GM19455 (cell line): ENCODE data around the gene HPS1.
A peak's percentile ranks its signal among the peaks of the same experiment; 100 is the strongest.

Experiments used
- ATAC-seq: cut with Tn5 transposase; IDR thresholded peaks from one replicate; pipeline ENCODE4 v1.9.1; 2021; ENCODE audit not compliant: unreplicated experiment

The HPS1 gene

GRCh38 chr10:98433881-98434732 is 12.6 kb downstream of the HPS1 start:
- ATAC-seq, result no peak

DNA sequence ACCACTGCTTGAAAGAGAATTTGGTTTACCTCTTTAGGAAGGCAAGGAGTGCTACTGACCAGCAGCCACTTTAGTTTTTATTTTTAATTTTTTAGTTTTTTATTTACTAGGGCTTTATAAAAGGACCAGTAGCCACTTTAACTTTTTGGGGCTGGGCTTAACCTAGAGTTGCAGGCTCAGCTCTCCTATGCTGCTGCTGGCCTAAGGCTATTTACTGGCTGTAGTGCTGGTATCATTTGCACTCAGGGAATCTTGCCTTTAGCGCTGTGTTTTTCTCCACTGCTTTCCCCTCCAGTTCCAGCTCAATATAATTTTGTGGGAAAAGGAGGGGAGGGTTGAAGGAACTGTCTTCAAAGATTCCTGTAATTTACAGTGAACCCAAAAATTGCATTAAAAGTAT is 13.4 kb downstream of the HPS1 start:
- no peak for ATAC-seq

- ATAC-seq, result no peak
Observed at GRCh38 chr10:98432330-98432729, 14.4 kb downstream of the HPS1 start.

GRCh38 chr10:98431016-98431415 is 15.7 kb downstream of the HPS1 start:
- no peak for ATAC-seq

GRCh38 chr10:98430427-98430826 is 16.3 kb downstream of the HPS1 start:
- no peak for ATAC-seq

DNA sequence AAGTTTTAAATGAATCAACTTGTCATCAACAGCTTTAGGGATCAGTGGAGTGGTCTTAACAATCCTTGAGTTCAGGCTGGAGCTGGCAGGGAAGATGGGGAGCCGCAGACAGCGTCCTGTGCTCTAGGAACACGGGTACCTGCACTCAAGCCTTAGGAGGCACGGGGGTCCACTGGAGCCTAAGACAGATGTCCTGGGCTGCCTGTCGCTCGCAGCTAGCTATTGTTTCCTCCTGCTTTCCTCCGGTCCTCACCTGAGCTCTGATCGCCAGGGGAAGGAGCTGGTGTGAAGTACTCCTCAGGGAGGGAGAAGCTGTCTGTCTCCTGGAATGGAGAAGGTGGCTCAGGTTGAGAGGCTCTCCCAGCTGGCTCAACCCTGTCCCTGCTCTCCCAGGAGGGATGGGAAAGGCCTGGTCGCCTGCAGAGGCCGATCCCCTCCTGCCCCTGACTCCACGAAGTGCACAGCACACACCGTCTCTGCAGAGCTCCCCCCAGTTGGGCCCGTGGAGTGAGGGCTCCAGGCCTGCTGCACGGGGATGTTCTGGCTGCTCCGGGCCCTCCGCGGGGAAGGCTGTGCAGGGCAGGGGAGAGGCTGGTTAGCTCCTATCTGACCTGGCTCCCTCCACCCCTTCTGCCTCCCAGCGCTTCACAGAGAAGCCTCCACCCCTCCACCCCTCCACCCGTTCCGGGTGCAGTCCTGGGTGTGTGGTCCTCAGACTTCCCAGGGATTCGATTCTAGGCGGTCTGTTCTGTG is 17.2 kb downstream of the HPS1 start:
- no peak for ATAC-seq

GRCh38 chr10:98427011-98427515 is 19.7 kb downstream of the HPS1 start:
- no peak for ATAC-seq

DNA sequence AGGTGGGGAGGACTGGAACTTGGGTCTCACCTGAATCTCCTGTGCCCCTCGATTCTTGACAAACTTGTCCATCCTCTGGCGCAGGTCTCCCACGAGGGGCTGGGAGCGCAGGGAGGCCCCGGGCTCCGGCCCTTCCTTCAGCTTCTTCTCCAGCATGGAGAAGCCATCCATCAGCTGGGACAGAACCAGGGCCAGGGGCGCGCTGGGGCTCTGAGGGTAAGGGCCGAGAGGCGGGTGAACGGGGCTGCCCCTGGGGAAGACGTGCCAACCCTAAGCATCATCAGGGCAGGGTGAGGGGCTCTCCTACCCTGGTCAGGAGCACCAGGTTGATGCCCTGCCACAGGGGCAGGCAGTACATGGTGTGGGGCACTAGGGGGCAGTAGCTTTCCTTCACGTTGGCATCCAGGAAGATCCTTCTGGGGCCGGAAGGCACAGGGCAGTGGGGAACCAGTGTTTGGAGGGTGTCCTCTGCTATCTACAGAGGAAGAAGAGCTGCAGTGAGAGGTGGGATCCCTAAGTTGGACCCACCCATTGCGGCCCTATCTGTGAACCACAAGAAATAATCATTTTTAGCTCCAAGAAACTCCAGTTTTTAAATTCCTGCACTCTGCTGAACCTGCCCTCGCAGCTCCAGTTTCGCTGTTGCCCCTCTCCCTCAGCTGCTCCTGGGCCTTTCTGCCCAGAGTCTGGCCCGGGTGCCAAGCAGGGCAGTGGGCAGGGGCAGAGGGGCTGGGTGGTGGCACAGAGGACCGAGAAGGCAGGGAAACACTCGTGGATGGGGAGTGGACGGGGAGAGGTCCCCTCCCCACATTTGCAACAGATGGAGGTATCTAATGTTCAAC is 21.0 kb downstream of the HPS1 start:
- ATAC-seq, result peak; percentile 54

GRCh38 chr10:98424295-98425254 is 22.2 kb downstream of the HPS1 start:
- no peak for ATAC-seq

DNA sequence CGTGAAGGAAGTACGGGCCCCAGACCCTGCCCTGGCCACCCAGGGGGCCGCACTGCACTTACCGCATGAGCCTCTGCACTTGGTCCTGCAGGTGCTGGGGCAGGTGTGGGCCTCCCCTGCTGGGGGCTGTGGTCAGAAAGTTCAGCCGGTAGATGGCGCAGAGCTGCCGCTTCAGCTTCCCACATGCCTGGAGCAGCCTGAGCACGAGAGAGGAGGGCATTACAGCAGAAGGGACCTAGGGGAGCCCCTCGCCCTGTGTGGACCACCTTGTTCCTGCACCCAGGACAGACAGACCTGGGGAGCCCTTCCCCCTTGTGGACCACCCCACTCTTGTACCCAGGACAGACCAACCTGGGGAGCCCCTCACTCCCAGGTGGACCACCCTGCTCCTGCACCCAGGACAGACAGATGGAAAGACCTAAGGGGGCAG is 23.0 kb downstream of the HPS1 start:
- peak; percentile 44 for ATAC-seq

DNA sequence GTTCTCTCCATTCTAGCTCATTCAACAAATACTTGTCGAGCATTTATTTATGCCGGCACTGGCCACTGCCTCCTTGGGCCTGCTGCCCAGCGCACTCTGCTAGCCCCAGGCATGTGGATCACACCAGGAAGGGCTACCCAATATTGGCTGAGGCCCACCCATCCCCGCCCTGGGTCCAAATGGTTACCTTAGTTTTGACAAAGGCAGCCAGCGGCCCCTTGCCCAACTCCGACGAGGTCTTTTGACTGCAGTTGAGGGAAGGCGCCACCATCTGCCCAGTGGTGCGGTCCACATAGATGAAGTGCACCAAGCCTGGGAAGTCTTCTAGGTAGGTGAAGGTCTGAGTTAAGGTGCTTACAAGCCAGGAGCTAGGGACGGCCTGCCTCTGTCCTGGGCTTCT is 24.6 kb downstream of the HPS1 start:
- no peak for ATAC-seq

DNA sequence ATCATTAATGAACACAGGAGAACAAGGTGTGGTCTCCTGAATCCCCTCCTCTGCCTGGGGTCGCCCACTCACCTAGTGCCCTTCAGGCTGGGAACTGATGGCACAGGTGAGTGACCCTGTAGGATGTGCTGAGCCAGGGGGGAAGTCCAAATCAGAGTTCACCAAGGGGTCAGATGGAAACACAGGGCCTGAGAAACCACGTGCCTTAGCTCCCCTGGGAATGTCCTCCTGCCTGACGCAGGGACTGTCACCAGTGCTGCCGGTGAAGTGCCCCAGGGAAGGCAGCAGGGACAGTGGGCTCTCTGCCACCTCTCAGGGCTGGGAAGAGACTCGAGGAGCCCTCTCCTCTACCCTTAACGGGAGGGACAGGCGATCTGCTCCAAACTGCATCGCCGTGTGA is 25.9 kb downstream of the HPS1 start:
- no peak for ATAC-seq

DNA sequence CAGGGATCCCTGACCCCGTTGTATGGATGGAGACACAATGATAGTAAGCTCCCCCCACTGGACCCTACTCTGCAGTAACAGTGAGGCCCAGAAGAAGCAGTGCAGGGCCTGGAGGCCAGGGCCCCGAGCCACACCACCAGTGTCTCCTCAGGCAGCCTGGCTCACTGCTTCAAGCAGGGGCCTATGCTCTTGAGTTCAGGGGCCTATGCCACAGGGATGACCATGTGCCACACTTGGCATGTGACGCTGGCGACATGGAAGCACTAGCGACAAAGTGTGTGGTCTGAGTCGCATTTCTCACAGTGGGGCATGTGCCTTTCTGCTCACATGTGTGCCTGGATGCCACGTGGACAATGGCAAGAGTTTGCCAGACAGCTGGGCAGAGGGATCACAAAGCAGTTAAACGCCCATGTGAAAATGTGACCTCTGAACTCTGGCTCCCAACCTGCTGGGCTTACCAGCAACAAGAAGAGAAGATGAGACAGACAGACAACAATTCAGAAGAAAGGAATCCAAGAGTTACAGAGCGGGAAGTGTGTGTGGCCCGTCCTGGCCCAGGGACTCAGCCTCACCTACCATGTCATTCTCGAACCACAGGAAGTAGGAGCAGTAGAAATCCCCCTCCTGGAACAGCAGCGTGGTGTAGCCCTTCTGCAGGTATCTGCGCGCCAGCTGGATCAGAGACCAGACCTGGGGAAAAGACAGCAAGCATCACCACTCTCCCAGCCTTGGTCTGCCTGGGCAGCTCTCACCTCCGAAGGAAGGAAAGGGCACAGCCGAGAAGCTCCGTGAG is 27.1 kb downstream of the HPS1 start:
- ATAC-seq, result no peak

- no peak for ATAC-seq
Observed at GRCh38 chr10:98418665-98419468, 27.9 kb downstream of the HPS1 start.

DNA sequence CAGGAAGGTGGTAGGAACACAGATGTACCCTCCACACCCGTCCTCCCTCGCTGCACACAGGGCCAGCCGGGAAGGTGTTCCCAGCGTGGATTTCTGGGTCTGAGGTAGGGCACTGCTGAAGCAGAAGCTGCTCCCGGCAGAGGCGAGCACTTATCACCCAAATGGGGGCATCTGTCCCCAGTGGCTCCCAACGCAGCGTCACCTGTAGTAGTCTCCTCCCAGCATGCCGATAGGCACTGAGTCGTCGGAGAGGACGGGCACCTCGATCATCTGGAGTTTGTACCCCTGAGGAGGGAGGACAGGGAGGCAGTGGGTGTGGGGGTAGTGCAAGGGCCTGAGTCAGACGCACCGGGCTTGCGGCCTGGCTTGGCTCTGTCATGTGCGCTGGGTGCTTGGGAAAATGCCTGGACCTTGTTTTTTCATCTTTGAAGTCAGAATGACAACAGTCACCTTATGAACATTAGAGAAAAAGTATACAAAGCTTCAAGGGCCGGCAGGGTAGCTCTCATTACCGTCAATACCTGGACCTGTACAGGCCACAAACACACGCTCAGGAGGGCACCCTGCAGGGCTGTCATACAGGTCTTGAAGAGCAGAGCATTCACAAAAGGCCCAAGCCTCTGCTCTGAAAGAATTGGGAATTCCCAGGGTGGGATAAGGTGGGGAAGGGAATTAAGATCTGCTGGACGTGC is 28.6 kb downstream of the HPS1 start:
- no peak for ATAC-seq

DNA sequence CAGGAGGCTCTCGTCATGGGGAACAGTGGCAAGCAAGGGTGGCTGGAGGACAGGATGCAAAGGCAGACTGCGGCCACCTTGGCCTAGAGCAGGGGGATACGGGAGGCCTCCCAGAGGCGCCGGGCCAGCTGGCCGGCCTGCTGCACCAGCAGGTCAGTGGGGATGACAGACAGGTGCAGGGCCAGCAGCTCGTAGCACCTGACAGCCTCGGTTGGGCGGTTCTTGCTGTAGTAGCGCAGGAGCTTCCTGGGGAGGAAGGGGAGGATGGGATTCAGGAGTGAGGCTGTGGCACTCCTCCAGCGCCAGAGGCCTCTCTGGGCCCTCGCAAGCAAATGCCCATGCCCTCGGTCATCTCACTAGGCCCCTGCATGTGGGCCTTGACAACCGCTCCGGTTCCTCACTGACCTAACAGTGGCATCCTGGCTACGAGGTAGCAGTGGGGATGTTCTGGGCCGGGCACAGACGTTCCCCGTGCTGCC is 29.2 kb downstream of the HPS1 start:
- no peak for ATAC-seq

DNA sequence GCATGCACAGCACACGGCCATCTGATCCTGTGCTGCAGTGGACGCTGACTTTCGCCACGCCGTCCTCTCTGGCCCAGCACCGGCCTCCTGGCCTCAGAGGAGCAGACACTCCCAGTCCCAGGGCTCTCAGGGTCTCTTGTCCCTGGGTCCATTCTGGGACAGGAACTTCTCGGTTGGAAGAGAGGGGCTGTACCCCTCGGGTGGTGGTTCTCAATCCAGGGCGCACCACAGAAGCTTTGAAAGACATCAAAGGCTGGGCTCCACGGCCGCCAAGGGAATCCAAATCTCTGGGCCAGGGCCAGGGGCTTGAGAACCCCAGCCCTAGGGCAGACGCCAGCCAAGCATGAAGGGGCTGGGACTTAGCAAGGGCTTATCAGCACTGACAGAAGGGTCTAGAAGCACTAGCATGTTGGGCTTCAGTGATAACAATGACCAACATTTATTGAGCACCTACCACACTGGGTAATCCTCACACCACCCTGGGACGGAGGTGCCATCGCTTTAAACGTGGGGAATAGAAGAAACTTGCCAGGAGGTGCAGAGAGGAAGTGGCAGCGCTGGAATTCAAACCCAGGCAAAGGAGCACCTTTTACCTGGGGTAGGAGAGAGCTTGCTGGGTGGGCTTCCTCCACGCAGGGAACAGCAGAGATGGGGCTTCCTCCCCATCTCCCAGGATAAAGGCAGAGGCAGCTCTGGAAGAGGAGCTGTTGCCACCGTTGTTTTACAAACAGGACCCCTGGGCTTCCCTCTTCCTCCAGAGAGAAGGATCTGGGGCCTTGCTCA is 29.9 kb downstream of the HPS1 start:
- ATAC-seq, result no peak
